GM19351 (cell line): ENCODE results near the gene SNRPD2.
"Not testable (repeated sequence)": the region's sequence is repeated elsewhere in the genome, so short reads cannot be mapped to it uniquely, and the experiment has no call there.

Experiments
- ATAC-seq: cut with Tn5 transposase; IDR thresholded peaks from one replicate; pipeline ENCODE4 v1.9.1; 2021; ENCODE audit warnings: mild to moderate bottlenecking, moderate library complexity; ENCODE audit not compliant: unreplicated experiment

SNRPD2 gene

DNA sequence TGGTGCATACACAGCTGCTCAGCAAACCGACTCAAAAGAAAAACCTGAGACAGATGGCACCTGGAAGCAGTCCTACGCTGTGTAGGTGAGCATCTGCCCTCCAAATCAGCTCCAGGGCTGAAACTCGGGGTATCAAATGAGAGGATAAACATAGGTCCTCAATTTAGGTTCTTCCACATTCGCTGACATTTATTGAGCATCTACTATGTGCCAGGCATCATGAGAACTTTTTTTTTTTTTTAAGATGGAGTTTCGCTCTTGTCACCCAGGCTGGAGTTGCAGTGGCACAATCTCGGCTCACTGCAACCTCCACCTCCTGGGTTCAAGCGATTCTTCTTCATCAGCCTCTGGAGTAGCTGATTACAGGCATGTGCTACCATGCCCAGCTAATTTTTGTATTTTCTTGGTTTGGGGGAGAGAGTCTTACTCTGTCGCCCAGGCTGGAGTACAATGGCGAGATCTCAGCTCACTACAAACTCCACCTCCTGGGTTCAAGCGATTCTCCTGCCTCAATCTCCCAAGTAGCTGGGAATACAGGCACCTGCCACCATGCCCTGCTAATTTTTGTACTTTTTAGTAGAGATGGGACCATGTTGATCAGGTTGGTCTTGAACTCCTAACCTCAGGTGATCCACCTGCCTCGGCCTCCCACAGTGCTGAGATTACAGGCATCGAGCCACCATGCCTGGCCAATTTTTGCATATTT lies 14.1 kb upstream of the SNRPD2 start:
- ATAC-seq, result no peak

GRCh38 chr19:45705115-45705514 lies 13.4 kb upstream of the SNRPD2 start:
- ATAC-seq, result no peak

DNA sequence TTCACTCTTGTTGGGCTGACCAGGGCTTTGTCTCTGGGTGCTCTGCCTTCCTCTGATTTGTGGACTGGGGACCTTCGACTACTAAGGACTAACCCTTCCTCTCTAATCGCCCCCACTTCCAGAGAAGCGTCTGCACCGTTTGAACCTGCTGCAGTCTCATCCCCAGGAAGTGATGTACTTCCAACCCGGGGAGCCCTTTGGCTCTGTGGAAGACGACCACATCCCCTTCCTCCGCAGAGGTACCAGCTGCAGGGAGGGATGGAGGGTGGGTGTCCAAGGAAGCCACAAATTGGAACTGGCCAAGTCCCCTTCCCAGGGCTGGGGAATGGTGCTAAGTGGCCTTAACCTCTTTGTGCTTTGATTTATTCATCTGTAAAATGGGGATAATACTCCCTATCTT lies 9.9 kb upstream of the SNRPD2 start:
- ATAC-seq, result no peak

DNA sequence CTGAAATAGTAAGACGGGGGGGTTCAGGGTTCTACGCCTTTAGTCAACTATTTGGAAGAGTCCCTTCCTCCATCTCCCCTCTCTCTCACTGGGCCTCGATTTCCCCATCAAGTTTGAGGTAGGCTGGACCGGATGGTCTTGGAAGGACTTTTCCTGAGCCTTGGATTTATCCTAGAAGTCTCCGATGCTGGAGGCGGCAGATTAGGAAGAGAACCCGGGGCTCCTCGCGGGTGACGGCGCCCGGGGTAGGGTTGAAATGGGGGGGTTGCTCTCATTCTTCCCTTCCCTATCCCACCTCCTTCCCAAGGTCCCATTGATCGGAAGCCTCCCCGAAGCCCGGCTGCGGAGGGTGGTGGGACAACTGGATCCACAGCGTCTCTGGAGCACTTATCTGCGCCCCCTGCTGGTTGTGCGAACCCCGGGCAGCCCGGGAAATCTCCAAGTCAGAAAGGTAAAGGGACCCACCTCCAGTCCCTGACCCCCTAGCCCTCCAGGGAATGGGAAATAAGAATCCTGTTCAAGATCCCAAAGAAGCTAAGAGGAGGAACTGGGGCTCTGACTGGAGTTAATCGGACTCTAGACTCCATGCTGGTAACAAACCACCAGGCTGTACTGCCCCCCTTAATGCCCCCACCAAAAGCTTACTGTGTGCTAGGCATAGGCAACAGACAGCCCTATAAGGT lies 1.5 kb upstream of the SNRPD2 start:
- no peak for ATAC-seq

- ATAC-seq, result peak; percentile 85
These were observed 693 bp upstream of the SNRPD2 start, which contains the start of gene QPCTL for GRCh38 chr19:45692187-45693105. Gene QPCTL, plus strand, starts transcription at chr19:45692666. Its CDS starts 38 bp downstream, at chr19:45692704.

DNA sequence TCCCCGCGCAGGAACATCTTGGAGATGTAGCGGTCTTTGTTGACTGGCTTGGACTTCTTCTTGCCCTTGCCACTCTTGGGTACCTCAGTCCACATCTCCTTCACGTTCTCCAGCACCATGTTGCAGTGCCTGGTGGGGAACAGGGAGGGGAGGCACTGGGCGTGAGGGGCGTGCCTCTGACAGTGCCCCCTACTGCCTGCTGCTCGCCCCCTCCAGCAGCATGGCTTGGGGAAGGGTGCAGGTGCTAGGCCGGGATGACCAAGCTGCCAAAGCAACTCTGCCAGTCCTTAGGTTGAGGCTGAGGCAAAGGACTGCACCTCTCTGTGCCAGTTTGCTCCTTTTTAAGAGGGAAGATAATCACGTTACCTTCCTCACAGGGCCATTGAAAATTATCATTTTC lies 4.2 kb downstream of the SNRPD2 start:
- ATAC-seq, result no peak

- ATAC-seq, result not testable (repeated sequence)
These were observed 6.7 kb downstream of the SNRPD2 start for GRCh38 chr19:45685045-45685444.

GRCh38 chr19:45682908-45683307 lies 8.8 kb downstream of the SNRPD2 start:
- ATAC-seq, result no peak

- no peak for ATAC-seq
These were observed 9.6 kb downstream of the SNRPD2 start for GRCh38 chr19:45682117-45682516.

GRCh38 chr19:45681391-45682015 lies 10.2 kb downstream of the SNRPD2 start:
- ATAC-seq, result peak; percentile 69

- ATAC-seq, result peak; percentile 42
These were observed 14.2 kb downstream of the SNRPD2 start for GRCh38 chr19:45677351-45678230.

DNA sequence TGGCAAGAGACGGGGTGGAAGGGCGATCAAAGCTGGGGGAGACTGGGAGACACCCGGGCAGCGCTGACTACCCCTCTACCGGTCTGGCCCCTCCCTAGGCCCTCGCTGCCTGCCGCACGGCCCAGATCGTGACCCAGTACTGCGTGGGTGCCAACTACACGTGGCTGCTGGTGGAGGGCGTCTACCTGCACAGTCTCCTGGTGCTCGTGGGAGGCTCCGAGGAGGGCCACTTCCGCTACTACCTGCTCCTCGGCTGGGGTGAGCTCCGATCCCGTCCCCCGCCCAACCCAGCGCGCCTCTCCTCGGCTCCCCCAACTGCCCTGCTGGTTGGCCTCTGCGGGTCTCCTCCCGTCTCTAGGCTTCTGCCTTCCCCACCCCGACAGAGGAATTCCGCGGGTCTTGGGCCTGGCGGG lies 14.9 kb downstream of the SNRPD2 start:
- peak; percentile 35 for ATAC-seq

DNA sequence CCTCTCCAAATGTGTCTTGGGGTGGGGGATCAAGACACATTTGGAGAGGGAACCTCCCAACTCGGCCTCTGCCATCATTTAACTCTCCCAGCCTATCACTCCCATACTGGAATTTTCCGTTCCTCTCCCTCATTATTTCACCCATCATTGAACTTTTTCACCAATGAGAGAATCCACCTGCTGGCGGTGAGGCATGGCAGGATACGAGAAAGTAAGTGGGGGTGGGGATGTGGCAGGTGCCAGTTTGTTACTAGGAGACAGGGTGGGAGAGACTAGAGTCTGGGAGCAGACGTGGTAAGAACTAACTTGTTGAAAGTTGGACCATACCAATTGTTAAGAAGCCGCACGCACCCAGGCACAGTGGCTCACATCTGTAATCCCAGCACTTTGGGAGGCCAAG lies 16.8 kb downstream of the SNRPD2 start:
- ATAC-seq, result no peak

GRCh38 chr19:45670670-45671453 lies 20.9 kb downstream of the SNRPD2 start:
- no peak for ATAC-seq

GRCh38 chr19:45668342-45668871 lies 23.3 kb downstream of the SNRPD2 start:
- no peak for ATAC-seq

DNA sequence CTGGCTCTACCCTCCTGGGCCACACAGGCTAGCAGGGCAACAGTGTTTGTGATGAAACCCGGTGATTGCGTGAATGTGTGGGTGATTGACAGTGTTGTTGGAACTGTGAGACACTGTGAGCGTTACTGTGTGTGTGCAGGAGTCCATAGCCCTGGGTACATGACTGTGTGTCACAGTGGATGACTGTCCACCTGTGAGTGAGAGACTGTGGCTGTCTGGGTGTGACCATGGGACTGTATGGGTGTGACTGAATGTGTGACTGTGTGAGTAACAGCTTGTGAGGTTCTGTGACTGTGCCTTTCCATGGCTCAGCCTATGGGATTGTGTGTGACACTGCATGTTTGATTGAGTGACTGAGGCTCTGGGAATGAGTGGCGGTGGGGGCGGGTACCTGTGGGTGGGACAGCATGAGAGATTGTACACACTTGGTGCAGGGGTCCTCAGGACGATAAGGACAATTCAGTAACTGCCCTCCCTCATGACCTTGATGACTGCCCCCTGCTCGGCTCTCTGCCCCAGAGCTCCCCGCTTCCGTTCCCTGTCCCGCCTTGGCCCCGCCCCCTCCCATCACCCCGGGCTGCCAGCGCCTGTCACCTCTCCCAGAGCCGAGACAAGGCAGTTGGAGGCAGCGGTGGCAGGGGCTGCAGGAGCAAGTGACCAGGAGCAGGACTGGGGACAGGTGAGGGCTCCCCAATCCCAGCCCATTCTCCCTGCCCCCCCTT lies 24.0 kb downstream of the SNRPD2 start, which contains the start of gene GIPR:
Gene GIPR (plus strand): TSS at position 602 of the 722 bp plus-strand sequence. CDS start 1,300 bp downstream, outside the sequence.
- no peak for ATAC-seq

GRCh38 chr19:45664575-45664974 lies 27.2 kb downstream of the SNRPD2 start:
- ATAC-seq, result no peak

DNA sequence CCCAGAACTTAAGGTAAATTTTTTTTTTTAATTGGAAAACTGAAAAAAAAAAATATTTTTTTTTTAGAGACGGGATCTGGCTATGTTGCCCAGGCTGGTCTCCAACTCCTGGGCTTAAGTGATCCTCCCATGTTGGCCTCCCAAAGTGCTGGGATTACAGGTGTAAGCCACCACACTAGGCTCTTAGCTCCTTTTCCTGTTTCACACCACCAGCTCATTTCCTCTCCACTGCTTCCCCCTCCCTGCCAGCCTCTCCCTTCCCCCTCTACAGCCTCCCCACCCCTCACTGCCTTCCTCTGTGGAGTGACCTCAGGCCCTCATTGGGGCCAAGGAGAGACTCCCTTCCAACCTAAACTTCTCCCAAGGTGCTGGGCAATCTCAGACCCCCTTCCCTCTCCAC lies 28.0 kb downstream of the SNRPD2 start:
- no peak for ATAC-seq
